HG02981 (cell line): ENCODE results near the gene TMX4.
"Not testable (repeated sequence)": the region's sequence is repeated elsewhere in the genome, so short reads cannot be mapped to it uniquely, and the experiment has no call there.

ENCODE experiments used
- ATAC-seq: cut with Tn5 transposase; IDR thresholded peaks from one replicate; pipeline ENCODE4 v1.9.1; 2021; ENCODE audit warnings: mild to moderate bottlenecking, moderate library complexity; ENCODE audit not compliant: unreplicated experiment

Gene TMX4, protein sequence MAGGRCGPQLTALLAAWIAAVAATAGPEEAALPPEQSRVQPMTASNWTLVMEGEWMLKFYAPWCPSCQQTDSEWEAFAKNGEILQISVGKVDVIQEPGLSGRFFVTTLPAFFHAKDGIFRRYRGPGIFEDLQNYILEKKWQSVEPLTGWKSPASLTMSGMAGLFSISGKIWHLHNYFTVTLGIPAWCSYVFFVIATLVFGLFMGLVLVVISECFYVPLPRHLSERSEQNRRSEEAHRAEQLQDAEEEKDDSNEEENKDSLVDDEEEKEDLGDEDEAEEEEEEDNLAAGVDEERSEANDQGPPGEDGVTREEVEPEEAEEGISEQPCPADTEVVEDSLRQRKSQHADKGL

GRCh38 chr20:8019246-8019997, at the start of gene TMX4:
TMX4 (minus strand) TSS chr20:8019761; CDS start chr20:8019613, 148 bp downstream.
- ATAC-seq = peak; percentile 82

DNA sequence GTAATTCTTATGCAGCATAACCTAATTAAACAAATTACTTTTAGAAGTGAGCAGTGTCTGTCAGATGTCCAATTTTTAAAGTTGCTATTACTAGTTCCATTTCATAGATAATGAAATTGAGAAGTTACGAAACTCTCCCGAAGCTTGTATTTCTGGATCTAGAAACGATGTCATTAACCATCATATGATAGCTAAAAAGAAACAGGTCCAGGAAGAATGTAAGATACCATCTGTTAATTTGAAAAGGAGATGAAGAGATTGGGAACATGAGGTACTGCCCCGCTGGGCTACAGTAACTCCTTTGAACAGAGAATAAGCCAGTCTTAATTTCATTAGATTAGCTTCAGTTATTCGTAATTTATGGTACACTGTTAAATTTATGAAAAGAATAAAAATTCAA, 47.5 kb upstream of the TMX4 start:
- ATAC-seq = no peak

- ATAC-seq = no peak
Observed at GRCh38 chr20:8066662-8067061, 47.1 kb upstream of the TMX4 start.

GRCh38 chr20:8065691-8066090, 46.1 kb upstream of the TMX4 start:
- no peak for ATAC-seq

DNA sequence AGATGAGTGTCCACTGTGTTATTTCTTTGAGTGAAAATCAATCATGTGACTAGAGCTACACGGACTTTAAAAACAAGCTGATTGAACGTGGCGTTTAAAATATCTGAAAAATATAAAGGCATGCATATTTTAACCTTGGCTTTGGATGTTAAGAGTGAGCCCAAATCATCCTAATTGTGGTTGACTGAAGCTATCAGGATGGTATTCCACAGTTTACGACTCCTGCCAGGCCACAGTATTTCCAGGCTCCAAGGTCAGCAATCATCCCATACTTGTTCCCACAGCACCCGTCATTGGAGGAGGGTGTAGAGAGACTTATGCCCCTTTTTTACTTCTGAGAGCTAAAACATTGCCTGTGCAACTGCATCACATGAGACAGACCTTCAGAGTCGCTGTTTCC, 43.2 kb upstream of the TMX4 start:
- ATAC-seq = no peak

- no peak for ATAC-seq
Observed at GRCh38 chr20:8061861-8062518, 42.4 kb upstream of the TMX4 start.

GRCh38 chr20:8060977-8061376, 41.4 kb upstream of the TMX4 start:
- no peak for ATAC-seq

GRCh38 chr20:8057871-8058270, 38.3 kb upstream of the TMX4 start:
- ATAC-seq = no peak

GRCh38 chr20:8055096-8055495, 35.5 kb upstream of the TMX4 start:
- ATAC-seq = no peak

DNA sequence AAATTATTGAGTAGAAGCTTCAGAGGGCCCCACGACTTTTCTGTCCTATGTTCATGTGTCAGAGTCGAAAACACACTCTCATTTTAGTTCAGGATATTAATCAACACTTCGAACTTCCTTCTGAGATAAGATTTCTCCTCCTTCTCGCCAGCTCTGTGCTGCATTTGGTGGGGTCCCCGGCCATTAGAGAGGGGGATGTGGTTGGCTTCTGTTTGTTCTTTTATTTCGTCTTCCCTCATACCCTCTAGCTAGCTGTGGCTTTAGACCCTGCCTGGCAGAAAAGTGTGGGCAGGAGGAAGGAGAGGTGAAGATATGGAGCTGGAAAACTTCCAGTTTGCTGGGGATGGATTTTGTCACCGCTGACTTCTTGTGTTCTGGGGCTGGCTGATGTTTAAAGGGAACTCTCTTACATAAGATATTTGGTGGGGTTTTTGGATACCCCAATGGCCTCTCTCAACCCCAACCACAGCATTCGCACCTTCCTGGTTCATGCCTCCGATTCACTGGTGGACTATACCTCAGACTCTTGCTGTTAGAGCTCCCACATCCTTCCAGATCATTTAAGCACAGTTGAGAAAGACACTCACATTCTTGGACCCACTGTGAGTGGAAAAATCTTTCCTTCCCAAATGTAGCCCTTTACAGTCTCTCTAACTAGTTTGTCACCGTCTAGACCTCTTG, 30.7 kb upstream of the TMX4 start:
- no peak for ATAC-seq

DNA sequence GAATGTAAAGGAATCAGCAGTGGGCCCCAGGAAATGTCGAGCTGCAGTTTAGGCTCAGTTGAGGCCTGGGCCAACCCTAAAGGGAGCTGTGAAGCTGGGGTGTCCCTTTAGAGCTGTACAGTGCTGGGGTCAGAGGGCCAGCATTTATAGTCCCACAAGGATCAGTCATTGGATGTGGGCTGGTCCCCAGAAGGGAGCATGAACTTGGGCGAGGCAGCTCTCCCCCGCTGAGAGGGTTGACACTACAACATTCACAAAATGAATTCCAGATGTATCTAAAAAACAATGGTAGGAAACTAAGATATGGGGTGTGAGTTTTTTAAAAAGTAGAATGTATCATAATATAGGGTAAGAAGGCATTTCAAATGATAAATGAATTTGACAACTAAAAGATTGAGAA, 29.7 kb upstream of the TMX4 start:
- no peak for ATAC-seq

GRCh38 chr20:8045946-8046345, 26.4 kb upstream of the TMX4 start:
- ATAC-seq = no peak

- ATAC-seq = peak; percentile 82
Observed at GRCh38 chr20:8043687-8044282, 24.2 kb upstream of the TMX4 start.

GRCh38 chr20:8039042-8039441, 19.5 kb upstream of the TMX4 start:
- no peak for ATAC-seq

DNA sequence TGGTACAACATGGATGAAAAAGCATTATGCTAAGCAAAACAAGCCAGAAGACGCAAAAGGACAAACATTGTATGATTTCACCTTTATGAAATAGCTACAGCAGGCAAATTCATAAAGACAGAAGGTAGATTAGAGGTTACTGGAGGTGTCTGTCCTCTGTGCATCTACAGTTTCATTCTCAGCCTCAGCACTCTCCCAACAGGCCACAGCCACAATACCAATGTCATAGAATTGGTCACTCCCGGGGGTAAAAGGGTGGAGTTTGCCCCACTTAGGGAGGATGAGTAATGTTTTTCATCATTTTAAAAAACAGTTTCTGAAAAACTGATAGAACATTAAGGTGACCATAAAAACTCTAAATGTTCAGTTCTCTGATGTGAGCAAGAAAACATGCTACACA, 17.2 kb upstream of the TMX4 start:
- ATAC-seq = peak; percentile 72

DNA sequence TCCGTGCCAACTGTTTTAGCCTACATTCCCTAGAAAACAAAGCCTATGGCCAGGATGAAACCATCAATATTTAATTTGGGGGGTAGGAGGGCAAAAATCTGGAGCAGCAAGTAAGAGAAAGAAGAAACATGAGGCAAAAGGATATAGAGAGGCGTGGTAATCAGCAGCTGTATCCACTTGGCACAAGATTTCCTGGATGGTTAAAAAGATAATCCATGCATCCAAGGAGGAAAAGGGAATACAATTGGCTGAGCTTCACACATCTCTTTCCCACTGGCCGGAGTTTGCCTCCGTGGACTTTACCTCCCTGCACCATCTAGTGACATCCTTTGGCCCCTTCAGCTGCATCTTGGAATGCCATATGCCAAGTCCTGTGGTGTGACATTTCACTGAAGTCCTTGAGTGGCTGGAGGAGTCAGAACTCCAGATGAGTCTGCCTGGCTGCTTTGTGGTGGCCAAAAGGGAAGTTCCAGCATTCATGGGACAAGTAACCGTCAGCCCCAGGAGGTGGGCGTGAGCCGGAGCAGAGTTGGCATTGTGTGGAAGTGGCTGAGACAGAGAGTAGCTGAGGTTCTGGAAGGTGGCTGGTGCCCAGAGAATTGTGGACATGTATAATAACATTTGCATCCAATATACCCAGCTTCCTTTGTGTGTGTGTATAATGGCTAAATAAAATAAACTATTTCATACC, 13.7 kb upstream of the TMX4 start:
- ATAC-seq = no peak

DNA sequence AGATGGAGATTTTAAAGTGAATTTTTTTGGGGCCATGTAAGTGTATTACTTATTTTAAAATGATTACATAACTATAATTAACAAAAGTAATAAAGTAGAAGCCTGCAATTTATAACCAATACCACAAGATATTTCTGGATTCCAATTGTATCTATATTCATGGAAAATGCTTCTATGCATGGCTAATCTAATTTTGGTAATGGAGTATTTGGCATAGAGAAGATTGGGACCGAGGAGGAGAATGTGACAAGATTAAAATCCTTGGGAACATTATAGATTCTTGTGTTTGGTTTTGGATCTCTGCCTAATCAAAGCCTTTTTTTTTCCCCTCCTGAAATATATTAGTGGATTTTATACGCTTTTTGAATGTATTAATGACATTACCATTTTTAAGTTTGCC, 12.9 kb upstream of the TMX4 start:
- no peak for ATAC-seq

- not testable (repeated sequence) for ATAC-seq
Observed at GRCh38 chr20:8031539-8031938, 12.0 kb upstream of the TMX4 start.

GRCh38 chr20:8021541-8022269, 2.1 kb upstream of the TMX4 start:
- ATAC-seq = no peak
